K562 (cell line): ENCODE data around the gene CRACR2B. TPM values are rescaled to one million over a fixed set of nuclear protein-coding genes. Genes with fewer than 3 reads are reported as not detected.

Experiments
- ARNT ChIP-seq, 2 experiments: fragments of 450-650 bp; IDR thresholded peaks; 2 replicates each; pipeline ENCODE4 v1.6.1; 2016; ENCODE audit warnings: mild to moderate bottlenecking in 1 of 2
- CHD7 ChIP-seq: fragments of 200-600 bp; sonication (generic); IDR thresholded peaks from one replicate; pipeline ENCODE4 v1.6.1; 2012; ENCODE audit warnings: mild to moderate bottlenecking, low read depth, low read length, inconsistent platforms
- CTCFL ChIP-seq: IDR thresholded peaks from 2 replicates; pipeline ENCODE4 v1.6.1; 2011; ENCODE audit warnings: borderline replicate concordance, low read depth, mild to moderate bottlenecking, moderate library complexity, low read length; ENCODE audit not compliant: insufficient read depth, poor library complexity, severe bottlenecking
- FIP1L1 ChIP-seq: fragments of 200-400 bp; formaldehyde crosslinking; IDR thresholded peaks from 2 replicates; pipeline ENCODE4 v1.6.1; 2018; ENCODE audit warnings: mild to moderate bottlenecking, low read depth, low read length; ENCODE audit not compliant: poor library complexity, severe bottlenecking
- KLF13 ChIP-seq: fragments of 450-650 bp; IDR thresholded peaks from 2 replicates; pipeline ENCODE4 v1.6.1; 2016; ENCODE audit warnings: missing genetic modification characterization, low read depth, mild to moderate bottlenecking, missing compliant biosample characterization, moderate library complexity, borderline replicate concordance
- RAD21 ChIP-seq, 2 experiments: fragments of 250-450 bp in 1 of 2; fragments of 450-650 bp in 1 of 2; sonication (Bioruptor Pico) in 1 of 2; formaldehyde crosslinking in 1 of 2; IDR thresholded peaks in 1 of 2; conservative IDR thresholded peaks in 1 of 2; 2 replicates each; pipeline versions ENCODE4 v1.4.0 to v1.8.0; 2020 to 2022; ENCODE audit warnings: mild to moderate bottlenecking in 2 of 2, moderate library complexity in 1 of 2
- SLC30A9 ChIP-seq: fragments of 250-450 bp; sonication (Bioruptor Pico); IDR thresholded peaks from 2 replicates; pipeline ENCODE4 v1.8.0; 2022; ENCODE audit warnings: mild to moderate bottlenecking, moderate library complexity
- ZNF384 ChIP-seq: IDR thresholded peaks from 2 replicates; pipeline ENCODE4 v1.6.1; 2012; ENCODE audit warnings: low read depth, low read length, improper control_type of control experiment
- ZNF589 ChIP-seq: fragments of 200-800 bp; sonication (Bioruptor generic); IDR thresholded peaks from 2 replicates; pipeline ENCODE4 v1.6.1; 2016; ENCODE audit warnings: low read depth, missing genetic modification characterization, missing compliant biosample characterization
- polyA plus RNA-seq, 8 experiments: library from polyadenylated mRNA; depleted of rRNA in 4 of 8; stranded (reverse) in 5 of 8; unstranded in 3 of 8; fragments of >200 nt; fragmentation: Nextera tagmentation in 2 of 8; fragmentation: Illumina TruSeq in 1 of 8; extraction: Ambion mirVana in 2 of 8; extraction: Trizol in 1 of 8; gene quantifications; 2 replicates each; pipeline versions ENCODE4 v1.2.1 to v1.2.3, GENCODE V29; 2011 to 2014; ENCODE audit warnings: inconsistent platforms in 1 of 8, missing spikeins in 1 of 8
- total RNA-seq, 7 experiments: library from RNA; depleted of rRNA in 6 of 7; stranded (reverse); fragments of >200 nt in 6 of 7; fragmentation: Illumina TruSeq in 2 of 7; extraction: Trizol in 2 of 7; gene quantifications; 2 replicates each; pipeline versions ENCODE4 v1.2.1 to v1.2.3, GENCODE V29; 2011 to 2021; ENCODE audit warnings: low replicate concordance in 1 of 7
- TF ChIP-seq, protein P1 (sequence below): fragments of 450-650 bp; IDR thresholded peaks from 2 replicates; pipeline ENCODE4 v1.6.1; 2014; ENCODE audit warnings: low read depth, mild to moderate bottlenecking, moderate library complexity, borderline replicate concordance
- TF ChIP-seq, protein P2 (sequence below): sonication (generic); formaldehyde crosslinking; IDR thresholded peaks from 2 replicates; pipeline ENCODE4 v1.8.0; 2022; ENCODE audit warnings: missing genetic modification reagents, mild to moderate bottlenecking, moderate library complexity, borderline replicate concordance

The CRACR2B gene
- total and polyA plus RNA-seq, 9 of the 15 experiments (the other 6 are each of a cell fraction or from before 2014, with no cell fraction given) = 0.10 to 51.0 (median 6.0) TPM

GRCh38 chr11:804599-804964 lies 23.1 kb upstream of the CRACR2B start (continued):
- TF ChIP-seq, protein P1, sequence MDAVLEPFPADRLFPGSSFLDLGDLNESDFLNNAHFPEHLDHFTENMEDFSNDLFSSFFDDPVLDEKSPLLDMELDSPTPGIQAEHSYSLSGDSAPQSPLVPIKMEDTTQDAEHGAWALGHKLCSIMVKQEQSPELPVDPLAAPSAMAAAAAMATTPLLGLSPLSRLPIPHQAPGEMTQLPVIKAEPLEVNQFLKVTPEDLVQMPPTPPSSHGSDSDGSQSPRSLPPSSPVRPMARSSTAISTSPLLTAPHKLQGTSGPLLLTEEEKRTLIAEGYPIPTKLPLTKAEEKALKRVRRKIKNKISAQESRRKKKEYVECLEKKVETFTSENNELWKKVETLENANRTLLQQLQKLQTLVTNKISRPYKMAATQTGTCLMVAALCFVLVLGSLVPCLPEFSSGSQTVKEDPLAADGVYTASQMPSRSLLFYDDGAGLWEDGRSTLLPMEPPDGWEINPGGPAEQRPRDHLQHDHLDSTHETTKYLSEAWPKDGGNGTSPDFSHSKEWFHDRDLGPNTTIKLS = no peak
- TF ChIP-seq ARNT (IDR thresholded peaks at IDR 0.05) (no peak), CHD7 (no peak), KLF13 (tag) (no peak), CTCFL (no peak), ZNF589 (CRISPR knock-in tag) (no peak), ZNF384 (no peak), FIP1L1 (no peak), SLC30A9 (CRISPR knock-in tag) (no peak), RAD21 (CRISPR knock-in tag; conservative IDR thresholded peaks at IDR 0.05 in 1 of 2, IDR thresholded peaks at IDR 0.05 in 1 of 2) (no peak)
- TF ChIP-seq, protein P2, sequence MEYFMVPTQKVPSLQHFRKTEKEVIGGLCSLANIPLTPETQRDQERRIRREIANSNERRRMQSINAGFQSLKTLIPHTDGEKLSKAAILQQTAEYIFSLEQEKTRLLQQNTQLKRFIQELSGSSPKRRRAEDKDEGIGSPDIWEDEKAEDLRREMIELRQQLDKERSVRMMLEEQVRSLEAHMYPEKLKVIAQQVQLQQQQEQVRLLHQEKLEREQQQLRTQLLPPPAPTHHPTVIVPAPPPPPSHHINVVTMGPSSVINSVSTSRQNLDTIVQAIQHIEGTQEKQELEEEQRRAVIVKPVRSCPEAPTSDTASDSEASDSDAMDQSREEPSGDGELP (CRISPR knock-in tag) = 0 out of 2 replicates have a peak, but pooled peaks have one; percentile 8
